Measurements from ENCODE around the gene SLC24A3.

The SLC24A3 gene

GRCh38 chr20:19692685-19693119 lies 480.3 kb downstream of the SLC24A3 start:
- no peak for DNase-seq

GRCh38 chr20:19693508-19693907 lies 481.1 kb downstream of the SLC24A3 start:
- DNase-seq: no peak

GRCh38 chr20:19695081-19695480 lies 482.6 kb downstream of the SLC24A3 start:
- no peak for DNase-seq

- no peak for DNase-seq
These were observed 484.2 kb downstream of the SLC24A3 start for GRCh38 chr20:19696620-19697019.

GRCh38 chr20:19697415-19697814 lies 485.0 kb downstream of the SLC24A3 start:
- DNase-seq: no peak

GRCh38 chr20:19699180-19699971 lies 486.9 kb downstream of the SLC24A3 start:
- DNase-seq: no peak

- no peak for DNase-seq
These were observed 489.0 kb downstream of the SLC24A3 start for GRCh38 chr20:19701429-19701828.

GRCh38 chr20:19706463-19706862 lies 494.0 kb downstream of the SLC24A3 start:
- DNase-seq: no peak

- no peak for DNase-seq
These were observed 497.3 kb downstream of the SLC24A3 start for GRCh38 chr20:19709635-19710335.

GRCh38 chr20:19710336-19711120 lies 498.1 kb downstream of the SLC24A3 start:
- no peak for DNase-seq

GRCh38 chr20:19711126-19711525 lies 498.7 kb downstream of the SLC24A3 start:
- no peak for DNase-seq

- no peak for DNase-seq
These were observed 500.3 kb downstream of the SLC24A3 start for GRCh38 chr20:19712721-19713260.

GRCh38 chr20:19713822-19714578 lies 501.6 kb downstream of the SLC24A3 start:
- no peak for DNase-seq

- no peak for DNase-seq
These were observed 502.1 kb downstream of the SLC24A3 start for GRCh38 chr20:19714579-19714840.

- no peak for DNase-seq
These were observed 503.5 kb downstream of the SLC24A3 start for GRCh38 chr20:19715986-19716385.

- no peak for DNase-seq
These were observed 506.4 kb downstream of the SLC24A3 start for GRCh38 chr20:19718880-19719279.

GRCh38 chr20:19720991-19721390 lies 508.5 kb downstream of the SLC24A3 start:
- DNase-seq: no peak

- no peak for DNase-seq
These were observed 510.6 kb downstream of the SLC24A3 start for GRCh38 chr20:19723051-19723450.

- DNase-seq: no peak
These were observed 511.5 kb downstream of the SLC24A3 start for GRCh38 chr20:19723813-19724430.

GRCh38 chr20:19725373-19725772 lies 512.9 kb downstream of the SLC24A3 start:
- no peak for DNase-seq

GRCh38 chr20:19725814-19726525 lies 513.5 kb downstream of the SLC24A3 start:
- DNase-seq: no peak
